K562 (cell line): Measurements from ENCODE around the gene MARS1. TPM values are rescaled to one million over a fixed set of nuclear protein-coding genes. Genes with fewer than 3 reads are reported as not detected.

Experiments used
- GABPA ChIP-seq: fragments of 200-800 bp; sonication (Bioruptor generic); conservative IDR thresholded peaks from 2 replicates; pipeline ENCODE4 v1.6.1; 2016; ENCODE audit warnings: low read depth, missing genetic modification characterization, missing compliant biosample characterization
- GTF2E2 ChIP-seq: fragments of 200-800 bp; sonication (Bioruptor generic); IDR thresholded peaks from 2 replicates; pipeline ENCODE4 v1.6.1; 2016; ENCODE audit warnings: missing genetic modification characterization, missing compliant biosample characterization
- HLTF ChIP-seq: fragments of 450-650 bp; IDR thresholded peaks from 2 replicates; pipeline ENCODE4 v1.6.1; 2016
- PML ChIP-seq: IDR thresholded peaks from 2 replicates; pipeline ENCODE4 v1.6.1; 2012; ENCODE audit warnings: low read length, inconsistent platforms
- POU5F1 ChIP-seq: fragments of 150-350 bp; IDR thresholded peaks from 2 replicates; pipeline ENCODE4 v1.6.1; 2014; ENCODE audit warnings: borderline replicate concordance, low read length, low read depth, mild to moderate bottlenecking; ENCODE audit not compliant: partially characterized antibody
- PYGO2 ChIP-seq: fragments of 450-650 bp; IDR thresholded peaks from 2 replicates; pipeline ENCODE4 v1.6.1; 2016; ENCODE audit warnings: mild to moderate bottlenecking, missing genetic modification characterization, moderate library complexity, missing compliant biosample characterization
- VEZF1 ChIP-seq: fragments of 200-800 bp; sonication (Bioruptor generic); IDR thresholded peaks from 2 replicates; pipeline ENCODE4 v1.6.1; 2017; ENCODE audit warnings: missing genetic modification characterization, missing compliant biosample characterization
- ZBTB5 ChIP-seq: fragments of 450-650 bp; IDR thresholded peaks from 2 replicates; pipeline ENCODE4 v1.6.1; 2017; ENCODE audit warnings: antibody characterized with exemption
- ZBTB8A ChIP-seq: fragments of 450-650 bp; IDR thresholded peaks from 2 replicates; pipeline ENCODE4 v1.6.1; 2018; ENCODE audit warnings: mild to moderate bottlenecking, moderate library complexity; ENCODE audit not compliant: partially characterized antibody
- ZBTB9 ChIP-seq: fragments of 450-650 bp; formaldehyde crosslinking; IDR thresholded peaks from 2 replicates; pipeline ENCODE4 v1.4.0; 2020; ENCODE audit warnings: mild to moderate bottlenecking, moderate library complexity
- ZMIZ1 ChIP-seq, 2 experiments: fragments of 150-350 bp in 1 of 2; IDR thresholded peaks; 2 replicates each; pipeline ENCODE4 v1.6.1; 2012 to 2016; ENCODE audit warnings: low read depth in 2 of 2, low read length in 2 of 2, mild to moderate bottlenecking in 1 of 2, moderate library complexity in 1 of 2
- ZNF212 ChIP-seq: fragments of 450-650 bp; formaldehyde crosslinking; IDR thresholded peaks from 2 replicates; pipeline ENCODE4 v1.4.0; 2020; ENCODE audit warnings: mild to moderate bottlenecking
- ZNF512 ChIP-seq: IDR thresholded peaks from 2 replicates; pipeline ENCODE4 v1.6.1; 2016; ENCODE audit warnings: missing genetic modification characterization, missing compliant biosample characterization
- ZNF655 ChIP-seq: fragments of 250-450 bp; sonication (Bioruptor Pico); IDR thresholded peaks from 2 replicates; pipeline ENCODE4 v1.5.0; 2021
- polyA plus RNA-seq, 8 experiments: library from polyadenylated mRNA; depleted of rRNA in 4 of 8; stranded (reverse) in 5 of 8; unstranded in 3 of 8; fragments of >200 nt; fragmentation: Nextera tagmentation in 2 of 8; fragmentation: Illumina TruSeq in 1 of 8; extraction: Ambion mirVana in 2 of 8; extraction: Trizol in 1 of 8; gene quantifications; 2 replicates each; pipeline versions ENCODE4 v1.2.1 to v1.2.3, GENCODE V29; 2011 to 2014; ENCODE audit warnings: inconsistent platforms in 1 of 8, missing spikeins in 1 of 8
- total RNA-seq, 7 experiments: library from RNA; depleted of rRNA in 6 of 7; stranded (reverse); fragments of >200 nt in 6 of 7; fragmentation: Illumina TruSeq in 2 of 7; extraction: Trizol in 2 of 7; gene quantifications; 2 replicates each; pipeline versions ENCODE4 v1.2.1 to v1.2.3, GENCODE V29; 2011 to 2021; ENCODE audit warnings: low replicate concordance in 1 of 7

MARS1 gene
- total and polyA plus RNA-seq, 9 of the 15 experiments (the other 6 are each of a cell fraction or from before 2014, with no cell fraction given) = 117 to 382 (median 220) TPM

GRCh38 chr12:57522887-57523705 lies 35.2 kb downstream of the MARS1 start (continued):
- TF ChIP-seq ZMIZ1 (IDR thresholded peaks at IDR 0.05; ENCODE audit: low read depth in 2 of 2, low read length in 2 of 2) (0 out of 4 replicates have a peak, but pooled peaks of 1 of the 2 experiments have one; percentile 14), ZNF512 (no peak), HLTF (no peak), ZBTB9 (CRISPR knock-in tag) (no peak), POU5F1 (no peak), ZNF655 (no peak), ZNF212 (no peak), PML (peak; percentile 49; the same call in 1 of the 2 replicates), GTF2E2 (no peak), VEZF1 (peak; percentile 83), PYGO2 (tag) (no peak), GABPA (tag) (no peak), ZBTB8A (no peak), ZBTB5 (no peak)
